ENCODE data around the gene PCNX3. TPM values are rescaled to one million over a fixed set of nuclear protein-coding genes. Genes with fewer than 3 reads are reported as not detected.

The PCNX3 gene
- total and polyA plus RNA-seq, 2 of the 13 experiments (the other 11 are each of a cell fraction or from before 2014, with no cell fraction given), result 16.2 to 23.0 TPM

DNA sequence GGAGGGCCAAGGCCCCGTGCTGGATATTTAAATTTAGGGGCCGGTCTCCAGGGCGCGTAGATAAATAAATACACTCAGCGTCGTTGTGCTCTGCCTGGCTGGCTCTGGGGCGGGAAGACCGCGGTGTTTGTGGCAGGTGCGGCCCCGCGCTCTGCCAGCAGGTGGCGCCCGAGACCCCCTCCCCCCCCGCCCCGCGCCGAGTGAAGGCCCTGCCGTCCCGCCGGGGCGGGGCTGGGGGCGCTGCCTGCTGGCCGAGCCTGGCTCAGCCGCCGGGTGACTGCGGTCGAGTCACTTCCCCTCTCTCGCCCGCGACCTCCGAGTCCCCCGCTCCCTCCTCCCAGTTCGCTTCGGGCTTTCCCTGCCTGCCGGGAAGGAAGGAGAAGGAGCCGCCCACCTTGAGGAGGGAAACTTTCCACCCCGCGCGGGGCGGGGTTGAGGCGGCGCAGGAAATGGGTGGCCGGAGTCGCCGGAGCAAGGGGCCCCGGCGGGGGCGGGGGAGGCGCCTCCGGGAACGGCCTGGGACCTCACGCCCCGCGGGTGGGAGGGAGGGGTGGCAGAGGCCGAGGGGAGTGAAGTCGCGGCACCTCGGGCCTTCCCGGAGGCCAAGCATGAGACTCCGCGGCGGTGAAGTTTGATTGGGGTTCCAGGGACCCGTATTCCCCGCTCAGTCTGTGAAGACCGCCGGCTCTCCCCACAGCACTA is 41.3 kb upstream of the PCNX3 start (continued):
- TF ChIP-seq, protein P1, sequence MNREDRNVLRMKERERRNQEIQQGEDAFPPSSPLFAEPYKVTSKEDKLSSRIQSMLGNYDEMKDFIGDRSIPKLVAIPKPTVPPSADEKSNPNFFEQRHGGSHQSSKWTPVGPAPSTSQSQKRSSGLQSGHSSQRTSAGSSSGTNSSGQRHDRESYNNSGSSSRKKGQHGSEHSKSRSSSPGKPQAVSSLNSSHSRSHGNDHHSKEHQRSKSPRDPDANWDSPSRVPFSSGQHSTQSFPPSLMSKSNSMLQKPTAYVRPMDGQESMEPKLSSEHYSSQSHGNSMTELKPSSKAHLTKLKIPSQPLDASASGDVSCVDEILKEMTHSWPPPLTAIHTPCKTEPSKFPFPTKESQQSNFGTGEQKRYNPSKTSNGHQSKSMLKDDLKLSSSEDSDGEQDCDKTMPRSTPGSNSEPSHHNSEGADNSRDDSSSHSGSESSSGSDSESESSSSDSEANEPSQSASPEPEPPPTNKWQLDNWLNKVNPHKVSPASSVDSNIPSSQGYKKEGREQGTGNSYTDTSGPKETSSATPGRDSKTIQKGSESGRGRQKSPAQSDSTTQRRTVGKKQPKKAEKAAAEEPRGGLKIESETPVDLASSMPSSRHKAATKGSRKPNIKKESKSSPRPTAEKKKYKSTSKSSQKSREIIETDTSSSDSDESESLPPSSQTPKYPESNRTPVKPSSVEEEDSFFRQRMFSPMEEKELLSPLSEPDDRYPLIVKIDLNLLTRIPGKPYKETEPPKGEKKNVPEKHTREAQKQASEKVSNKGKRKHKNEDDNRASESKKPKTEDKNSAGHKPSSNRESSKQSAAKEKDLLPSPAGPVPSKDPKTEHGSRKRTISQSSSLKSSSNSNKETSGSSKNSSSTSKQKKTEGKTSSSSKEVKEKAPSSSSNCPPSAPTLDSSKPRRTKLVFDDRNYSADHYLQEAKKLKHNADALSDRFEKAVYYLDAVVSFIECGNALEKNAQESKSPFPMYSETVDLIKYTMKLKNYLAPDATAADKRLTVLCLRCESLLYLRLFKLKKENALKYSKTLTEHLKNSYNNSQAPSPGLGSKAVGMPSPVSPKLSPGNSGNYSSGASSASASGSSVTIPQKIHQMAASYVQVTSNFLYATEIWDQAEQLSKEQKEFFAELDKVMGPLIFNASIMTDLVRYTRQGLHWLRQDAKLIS (CRISPR knock-in tag; IDR thresholded peaks at IDR 0.05), result no peak
- TF ChIP-seq RORA (CRISPR knock-in tag; IDR thresholded peaks at IDR 0.05) (no peak), GLI4 (CRISPR knock-in tag; IDR thresholded peaks at IDR 0.05; ENCODE audit: borderline replicate concordance) (no peak), TFDP1 (CRISPR knock-in tag; IDR thresholded peaks at IDR 0.05; ENCODE audit: borderline replicate concordance) (peak; percentile 43; the same call in 1 of the 2 replicates), ZFAT (CRISPR knock-in tag; conservative IDR thresholded peaks at IDR 0.05) (no peak), ZNF282 (IDR thresholded peaks at IDR 0.05; ENCODE audit: partially characterized antibody) (no peak), ZNF652 (CRISPR knock-in tag; IDR thresholded peaks at IDR 0.05; ENCODE audit: borderline replicate concordance, low read depth) (no peak), GATA4 (IDR thresholded peaks at IDR 0.05; ENCODE audit: borderline replicate concordance, low read depth) (no peak), BRF2 (CRISPR knock-in tag; IDR thresholded peaks at IDR 0.05) (no peak), MTA3 (CRISPR knock-in tag; IDR thresholded peaks at IDR 0.05) (no peak), GPN1 (CRISPR knock-in tag; IDR thresholded peaks at IDR 0.05; ENCODE audit: borderline replicate concordance) (no peak), ZNF850 (CRISPR knock-in tag; conservative IDR thresholded peaks at IDR 0.05) (no peak), ZFY (CRISPR knock-in tag; IDR thresholded peaks at IDR 0.05) (peak; percentile 53), ELF4 (CRISPR knock-in tag; IDR thresholded peaks at IDR 0.05; ENCODE audit: borderline replicate concordance) (no peak), ZNF33B (CRISPR knock-in tag; IDR thresholded peaks at IDR 0.05) (no peak)
- TF ChIP-seq, protein P2, sequence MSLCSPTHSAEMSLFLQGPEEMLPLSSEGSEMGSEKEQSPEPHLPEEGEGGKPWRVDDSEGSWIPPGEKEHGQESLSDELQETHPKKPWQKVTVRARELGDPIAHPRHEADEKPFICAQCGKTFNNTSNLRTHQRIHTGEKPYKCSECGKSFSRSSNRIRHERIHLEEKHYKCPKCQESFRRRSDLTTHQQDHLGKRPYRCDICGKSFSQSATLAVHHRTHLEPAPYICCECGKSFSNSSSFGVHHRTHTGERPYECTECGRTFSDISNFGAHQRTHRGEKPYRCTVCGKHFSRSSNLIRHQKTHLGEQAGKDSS (CRISPR knock-in tag; IDR thresholded peaks at IDR 0.05; ENCODE audit: borderline replicate concordance, low read depth), result peak; percentile 57; the same call in 1 of the 2 replicates
- TF ChIP-seq, protein P3, sequence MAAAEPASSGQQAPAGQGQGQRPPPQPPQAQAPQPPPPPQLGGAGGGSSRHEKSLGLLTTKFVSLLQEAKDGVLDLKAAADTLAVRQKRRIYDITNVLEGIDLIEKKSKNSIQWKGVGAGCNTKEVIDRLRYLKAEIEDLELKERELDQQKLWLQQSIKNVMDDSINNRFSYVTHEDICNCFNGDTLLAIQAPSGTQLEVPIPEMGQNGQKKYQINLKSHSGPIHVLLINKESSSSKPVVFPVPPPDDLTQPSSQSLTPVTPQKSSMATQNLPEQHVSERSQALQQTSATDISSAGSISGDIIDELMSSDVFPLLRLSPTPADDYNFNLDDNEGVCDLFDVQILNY (CRISPR knock-in tag; conservative IDR thresholded peaks at IDR 0.05), result no peak
- TF ChIP-seq, protein P4, sequence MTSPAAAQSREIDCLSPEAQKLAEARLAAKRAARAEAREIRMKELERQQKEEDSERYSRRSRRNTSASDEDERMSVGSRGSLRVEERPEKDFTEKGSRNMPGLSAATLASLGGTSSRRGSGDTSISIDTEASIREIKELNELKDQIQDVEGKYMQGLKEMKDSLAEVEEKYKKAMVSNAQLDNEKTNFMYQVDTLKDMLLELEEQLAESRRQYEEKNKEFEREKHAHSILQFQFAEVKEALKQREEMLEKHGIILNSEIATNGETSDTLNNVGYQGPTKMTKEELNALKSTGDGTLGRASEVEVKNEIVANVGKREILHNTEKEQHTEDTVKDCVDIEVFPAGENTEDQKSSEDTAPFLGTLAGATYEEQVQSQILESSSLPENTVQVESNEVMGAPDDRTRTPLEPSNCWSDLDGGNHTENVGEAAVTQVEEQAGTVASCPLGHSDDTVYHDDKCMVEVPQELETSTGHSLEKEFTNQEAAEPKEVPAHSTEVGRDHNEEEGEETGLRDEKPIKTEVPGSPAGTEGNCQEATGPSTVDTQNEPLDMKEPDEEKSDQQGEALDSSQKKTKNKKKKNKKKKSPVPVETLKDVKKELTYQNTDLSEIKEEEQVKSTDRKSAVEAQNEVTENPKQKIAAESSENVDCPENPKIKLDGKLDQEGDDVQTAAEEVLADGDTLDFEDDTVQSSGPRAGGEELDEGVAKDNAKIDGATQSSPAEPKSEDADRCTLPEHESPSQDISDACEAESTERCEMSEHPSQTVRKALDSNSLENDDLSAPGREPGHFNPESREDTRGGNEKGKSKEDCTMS (CRISPR knock-in tag; conservative IDR thresholded peaks at IDR 0.05), result no peak
